HG03139 (cell line): ENCODE data around the gene DTX2.
"Not testable (repeated sequence)": the region's sequence is repeated elsewhere in the genome, so short reads cannot be mapped to it uniquely, and the experiment has no call there.

Source experiments
- ATAC-seq: cut with Tn5 transposase; IDR thresholded peaks from one replicate; pipeline ENCODE4 v1.9.1; 2021; ENCODE audit not compliant: unreplicated experiment

Gene DTX2

GRCh38 chr7:76511200-76511910, 49.8 kb downstream of the DTX2 start:
- ATAC-seq = not testable (repeated sequence)

- ATAC-seq = not testable (repeated sequence)
Observed at GRCh38 chr7:76511911-76512885, 50.7 kb downstream of the DTX2 start.

GRCh38 chr7:76512941-76513816, 51.7 kb downstream of the DTX2 start:
- no peak for ATAC-seq

DNA sequence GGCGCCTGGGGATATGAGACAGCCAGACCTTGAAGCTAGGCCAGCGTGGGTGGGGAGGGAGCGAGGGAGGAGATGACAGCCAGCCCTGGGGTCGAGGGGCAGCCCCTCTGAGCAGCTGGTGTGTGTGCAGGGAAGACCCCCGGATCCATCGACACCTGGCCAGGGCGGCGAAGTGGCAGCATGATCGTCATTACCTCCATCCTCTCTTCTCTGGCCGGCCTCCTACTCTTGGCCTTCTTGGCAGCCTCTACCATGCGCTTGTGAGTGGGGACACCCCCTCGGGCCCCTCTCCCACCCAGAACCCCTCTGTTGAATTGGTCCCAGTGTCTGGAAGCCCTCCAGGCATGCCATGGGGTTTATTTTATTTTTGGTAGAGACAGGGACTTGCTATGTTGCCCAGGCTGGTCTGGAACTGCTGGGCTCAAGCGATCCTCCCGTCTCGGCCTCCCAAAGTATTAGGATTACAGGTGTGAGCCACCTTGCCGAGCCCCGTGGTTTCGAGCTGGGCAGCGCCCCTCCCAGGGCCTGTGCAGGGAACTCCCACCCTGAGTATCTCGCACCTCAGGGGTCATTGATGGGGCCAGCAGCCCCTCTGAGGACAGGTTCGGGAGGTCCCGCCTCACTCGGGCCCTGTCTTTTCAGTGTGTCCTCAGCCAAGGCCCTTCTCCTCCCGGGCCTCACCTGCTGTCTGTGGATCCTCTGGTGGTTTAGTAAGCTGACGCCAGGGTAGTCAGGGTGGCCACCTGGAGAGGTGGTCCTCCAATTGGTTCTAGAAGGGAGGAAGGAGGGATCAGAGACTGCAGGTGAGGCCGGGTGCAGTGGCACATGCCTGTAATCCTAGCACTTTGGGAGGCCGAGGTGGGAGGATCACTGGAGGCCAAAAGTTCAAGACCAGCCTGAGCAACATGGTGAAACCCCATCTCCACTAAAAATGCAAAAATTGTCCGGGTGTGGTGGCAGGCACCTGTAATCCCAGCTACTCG, 52.6 kb downstream of the DTX2 start:
- ATAC-seq = no peak

DNA sequence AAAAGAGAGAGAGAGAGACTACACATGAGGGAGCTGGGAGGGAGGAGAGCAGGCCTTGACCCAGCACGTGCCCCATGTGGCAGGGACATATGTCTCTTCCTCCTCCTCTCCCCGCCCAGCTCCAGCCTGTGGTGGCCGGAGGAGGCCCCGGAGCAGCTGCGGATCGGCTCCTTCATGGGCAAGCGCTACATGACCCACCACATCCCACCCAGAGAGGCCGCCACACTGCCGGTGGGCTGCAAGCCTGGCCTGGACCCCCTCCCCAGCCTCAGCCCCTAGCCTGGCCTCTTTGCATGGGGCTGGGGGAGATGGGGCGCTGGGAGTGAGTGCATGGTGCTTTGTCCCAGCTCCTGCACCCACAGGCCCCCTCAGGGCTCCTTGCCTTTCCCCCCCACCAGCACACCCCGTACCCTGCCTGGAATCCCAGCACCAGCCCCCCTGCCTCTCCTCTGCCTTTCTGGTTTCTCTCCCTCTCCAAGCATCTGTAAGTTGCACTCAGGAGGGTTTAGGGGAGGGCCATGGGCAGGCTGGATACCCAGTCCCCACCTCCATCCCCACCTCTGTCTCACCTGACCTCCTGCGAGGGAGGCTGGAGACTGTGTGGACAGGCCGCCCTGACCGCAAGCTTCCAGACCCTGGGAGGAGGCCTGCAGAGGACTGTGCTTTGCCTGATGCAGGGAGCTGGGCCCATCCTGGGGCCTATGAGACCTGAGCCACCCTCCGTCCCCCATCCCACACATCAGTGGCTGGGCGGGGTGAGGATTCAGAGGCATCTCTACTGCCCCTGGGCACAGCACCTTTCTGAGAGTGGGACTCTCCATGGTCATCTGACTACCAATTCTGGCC, 53.6 kb downstream of the DTX2 start:
- no peak for ATAC-seq

GRCh38 chr7:76515999-76516443, 54.5 kb downstream of the DTX2 start:
- ATAC-seq = no peak

DNA sequence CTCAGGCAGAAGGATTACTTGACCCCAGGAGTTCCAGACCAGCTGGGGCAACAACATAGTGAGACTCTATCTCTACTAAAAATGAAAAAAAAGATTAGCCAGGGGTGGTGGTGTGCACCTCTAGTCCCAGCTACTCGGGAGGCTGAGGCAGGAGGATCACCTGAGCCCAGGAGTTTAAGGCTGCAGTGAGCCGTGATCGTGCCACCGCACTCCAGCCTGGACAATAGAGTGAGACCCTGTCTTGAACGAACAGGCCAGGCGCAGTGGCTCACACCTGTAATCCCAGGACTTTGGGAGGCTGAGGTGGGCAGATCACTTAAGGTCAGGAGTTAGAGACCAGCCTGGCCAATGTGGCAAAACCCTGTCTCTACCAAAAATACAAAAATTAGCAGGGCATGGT, 55.4 kb downstream of the DTX2 start:
- ATAC-seq = not testable (repeated sequence)

- ATAC-seq = not testable (repeated sequence)
Observed at GRCh38 chr7:76526183-76526582, 64.7 kb downstream of the DTX2 start.

DNA sequence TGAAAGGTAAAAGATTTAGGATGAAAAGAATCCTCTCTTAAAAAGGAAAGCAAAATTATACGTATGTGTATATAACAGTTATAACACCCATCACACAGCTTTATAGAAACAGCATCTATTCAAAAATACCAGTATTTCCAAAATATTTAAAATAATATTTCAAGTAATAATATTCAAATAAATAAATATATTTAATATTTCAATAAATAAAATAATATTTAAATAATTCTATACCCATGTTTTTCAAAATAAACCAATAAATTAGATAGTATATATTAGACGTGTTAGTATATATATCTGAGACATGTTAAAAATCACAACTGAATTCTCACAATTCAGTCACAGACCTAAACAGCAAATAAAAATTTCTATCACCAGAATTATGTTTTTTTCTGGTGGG, 70.1 kb downstream of the DTX2 start:
- ATAC-seq = not testable (repeated sequence)

- not testable (repeated sequence) for ATAC-seq
Observed at GRCh38 chr7:76543197-76543596, 81.7 kb downstream of the DTX2 start, which contains the start of gene SPDYE16. Gene SPDYE16 (minus strand): TSS chr7:76543297. CDS start chr7:76541459, 1,838 bp downstream.

- peak; percentile 98 for ATAC-seq
Observed at GRCh38 chr7:76549025-76549854, 87.7 kb downstream of the DTX2 start.

- ATAC-seq = not testable (repeated sequence)
Observed at GRCh38 chr7:76549855-76550248, 88.3 kb downstream of the DTX2 start.

DNA sequence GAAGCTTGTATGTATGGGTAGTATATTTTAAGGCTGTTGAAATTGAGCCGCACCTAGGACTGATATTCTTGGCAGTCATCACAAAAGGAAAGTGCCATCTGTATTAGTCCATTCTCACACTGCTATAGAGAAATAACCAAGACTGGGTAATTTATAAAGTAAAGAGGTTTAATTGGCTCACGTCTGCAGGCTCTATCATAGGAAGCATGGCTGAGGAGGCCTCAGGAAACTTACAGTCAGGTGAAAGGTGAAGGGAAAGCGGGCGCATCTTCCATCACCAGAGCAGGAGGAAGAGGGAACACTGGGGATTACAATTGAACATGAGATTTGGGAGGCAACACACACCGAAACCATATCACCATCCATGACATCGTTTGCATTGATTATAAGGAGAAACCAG, 90.5 kb downstream of the DTX2 start:
- not testable (repeated sequence) for ATAC-seq
